H9 (cell line): ENCODE data around the gene BEST2. TPM values are rescaled to one million over a fixed set of nuclear protein-coding genes. Genes with fewer than 3 reads are reported as not detected.

ENCODE experiments used
- DNase-seq: peaks from one replicate; pipeline ENCODE4 v3.0.0-alpha.2; 2017
- H2AFZ ChIP-seq: one replicate; pipeline ENCODE4 v1.6.1; 2013; ENCODE audit warnings: mild to moderate bottlenecking, low read length, control low read depth, moderate library complexity
- H2AK5ac ChIP-seq: 2 replicates; pipeline ENCODE4 v1.6.1; 2013; ENCODE audit warnings: low read length, control low read depth, mixed read lengths; ENCODE audit not compliant: insufficient read length
- H2BK120ac ChIP-seq: one replicate; pipeline ENCODE4 v1.6.1; 2013; ENCODE audit warnings: low read depth, mild to moderate bottlenecking, low read length, control low read depth, inconsistent platforms; ENCODE audit not compliant: poor library complexity, severe bottlenecking
- H2BK12ac ChIP-seq: 2 replicates; pipeline ENCODE4 v1.6.1; 2013; ENCODE audit warnings: low read length, control low read depth, mixed read lengths, low read depth; ENCODE audit not compliant: insufficient read length
- H2BK15ac ChIP-seq: 2 replicates; pipeline ENCODE4 v1.6.1; 2013; ENCODE audit warnings: low read depth, low read length, control low read depth
- H2BK20ac ChIP-seq: one replicate; pipeline ENCODE4 v1.6.1; 2013; ENCODE audit warnings: low read depth, mild to moderate bottlenecking, low read length, control low read depth, inconsistent platforms; ENCODE audit not compliant: poor library complexity, severe bottlenecking
- H2BK5ac ChIP-seq: 2 replicates; pipeline ENCODE4 v1.6.1; 2013; ENCODE audit warnings: low read length, control low read depth, mixed read lengths; ENCODE audit not compliant: insufficient read length
- H3K14ac ChIP-seq: 2 replicates; pipeline ENCODE4 v1.6.1; 2013; ENCODE audit warnings: low read length, control low read depth; ENCODE audit not compliant: insufficient read depth
- H3K18ac ChIP-seq: 2 replicates; pipeline ENCODE4 v1.6.1; 2013; ENCODE audit warnings: low read depth, mild to moderate bottlenecking, mixed read lengths, low read length, control low read depth; ENCODE audit not compliant: insufficient read length
- H3K23ac ChIP-seq: 2 replicates; pipeline ENCODE4 v1.6.1; 2013; ENCODE audit warnings: low read length, control low read depth, mixed read lengths, low read depth; ENCODE audit not compliant: insufficient read length
- H3K23me2 ChIP-seq: 2 replicates; pipeline ENCODE4 v1.6.1; 2013; ENCODE audit warnings: low read depth, mild to moderate bottlenecking, mixed read lengths, low read length, control low read depth; ENCODE audit not compliant: insufficient read length, poor library complexity, severe bottlenecking
- H3K27ac ChIP-seq: 2 replicates; pipeline ENCODE4 v1.5.1; 2013; ENCODE audit warnings: low read length, control low read depth, mixed read lengths, low read depth; ENCODE audit not compliant: insufficient read length
- H3K27me3 ChIP-seq: 2 replicates; pipeline ENCODE4 v1.6.1; 2013; ENCODE audit warnings: low read length, control low read depth, inconsistent platforms; ENCODE audit not compliant: insufficient read depth
- H3K4ac ChIP-seq: 2 replicates; pipeline ENCODE4 v1.6.1; 2013; ENCODE audit warnings: low read depth, mild to moderate bottlenecking, control low read depth, inconsistent platforms, low read length, moderate library complexity
- H3K4me1 ChIP-seq: 2 replicates; pipeline ENCODE4 v1.6.1; 2013; ENCODE audit warnings: low read length, control low read depth, inconsistent platforms; ENCODE audit not compliant: insufficient read depth
- H3K4me2 ChIP-seq: 2 replicates; pipeline ENCODE4 v1.6.1; 2013; ENCODE audit warnings: low read length, control low read depth, mixed read lengths; ENCODE audit not compliant: insufficient read length, insufficient read depth
- H3K56ac ChIP-seq: 2 replicates; pipeline ENCODE4 v1.6.1; 2013; ENCODE audit warnings: low read depth, mild to moderate bottlenecking, mixed read lengths, low read length, control low read depth; ENCODE audit not compliant: insufficient read length
- H3K79me1 ChIP-seq: 2 replicates; pipeline ENCODE4 v1.6.1; 2013; ENCODE audit warnings: low read depth, mild to moderate bottlenecking, moderate library complexity, low read length, control low read depth, inconsistent platforms; ENCODE audit not compliant: insufficient read depth, poor library complexity, severe bottlenecking
- H3K79me2 ChIP-seq: 2 replicates; pipeline ENCODE4 v1.6.1; 2013; ENCODE audit warnings: low read length, control low read depth, inconsistent platforms; ENCODE audit not compliant: insufficient read depth
- H3K9ac ChIP-seq: 2 replicates; pipeline ENCODE4 v1.6.1; 2013; ENCODE audit warnings: low read length, control low read depth, mixed read lengths; ENCODE audit not compliant: insufficient read length; ENCODE audit errors: extremely low read depth
- H3K9me3 ChIP-seq: one replicate; pipeline ENCODE4 v1.6.1; 2013; ENCODE audit warnings: low read depth, low read length, inconsistent platforms; ENCODE audit not compliant: control insufficient read depth
- H3T11ph ChIP-seq: one replicate; pipeline ENCODE4 v1.6.1; 2013; ENCODE audit warnings: mild to moderate bottlenecking, low read length, control low read depth, inconsistent platforms
- H4K20me1 ChIP-seq: one replicate; pipeline ENCODE4 v1.6.1; 2013; ENCODE audit not compliant: control insufficient read depth, insufficient read length, insufficient read depth
- H4K5ac ChIP-seq: 2 replicates; pipeline ENCODE4 v1.6.1; 2013; ENCODE audit warnings: low read depth, mild to moderate bottlenecking, mixed read lengths, low read length, control low read depth; ENCODE audit not compliant: insufficient read length
- H4K8ac ChIP-seq: replicated peaks from 2 replicates; pipeline ENCODE4 v1.6.1; 2013; ENCODE audit warnings: low read length, control low read depth, mixed read lengths, low read depth; ENCODE audit not compliant: insufficient read length
- H4K91ac ChIP-seq: 2 replicates; pipeline ENCODE4 v1.6.1; 2013; ENCODE audit warnings: low read depth, mild to moderate bottlenecking, moderate library complexity, mixed read lengths, low read length, control low read depth; ENCODE audit not compliant: insufficient read length
- H3K27ac Mint-ChIP-seq, 3 experiments: 2 replicates in 2 of 3; 3 replicates in 1 of 3; pipeline ENCODE4 v1.8.0; 2020 to 2021; ENCODE audit warnings: mixed read lengths in 3 of 3, mild to moderate bottlenecking in 1 of 3, moderate library complexity in 1 of 3
- H3K27me3 Mint-ChIP-seq: 2 replicates; pipeline ENCODE4 v1.8.0; 2021; ENCODE audit warnings: low read depth, mild to moderate bottlenecking, moderate library complexity, mixed read lengths
- H3K36me3 Mint-ChIP-seq, 3 experiments: 2 replicates in 2 of 3; 3 replicates in 1 of 3; pipeline ENCODE4 v1.8.0; 2020 to 2021; ENCODE audit warnings: low read depth in 3 of 3, mixed read lengths in 3 of 3; ENCODE audit not compliant: insufficient read depth in 1 of 3
- H3K4me1 Mint-ChIP-seq, 2 experiments: 2 replicates each; pipeline ENCODE4 v1.8.0; 2020; ENCODE audit warnings: mixed read lengths in 2 of 2
- H3K4me3 Mint-ChIP-seq, 2 experiments: 2 replicates in 1 of 2; 3 replicates in 1 of 2; pipeline ENCODE4 v1.8.0; 2020 to 2021; ENCODE audit warnings: mild to moderate bottlenecking in 2 of 2, mixed read lengths in 2 of 2, moderate library complexity in 1 of 2
- H3K9me3 Mint-ChIP-seq, 2 experiments: 2 replicates in 1 of 2; 3 replicates in 1 of 2; pipeline ENCODE4 v1.8.0; 2020; ENCODE audit warnings: mild to moderate bottlenecking in 2 of 2, mixed read lengths in 2 of 2, moderate library complexity in 1 of 2
- CTCF ChIP-seq: fragments of 200-600 bp; sonication (generic); conservative IDR thresholded peaks from 3 replicates; pipeline ENCODE4 v1.8.0; 2021; ENCODE audit warnings: antibody characterized with exemption, mild to moderate bottlenecking
- WGBS: extraction: QIAGEN DNeasy Blood & Tissue Kit; methylation state at CpG from one replicate; pipeline ENCODE4 v1.1.7; 2013; ENCODE audit warnings: missing lambda C conversion rate, low lambda C conversion rate, mixed read lengths; ENCODE audit not compliant: insufficient read length; ENCODE audit errors: extremely low coverage; 5-methylcytosine and 5-hydroxymethylcytosine counted together
- total RNA-seq: library from RNA; stranded (reverse); gene quantifications from 2 replicates; pipeline ENCODE4 v1.2.1, GENCODE V29; 2021

Gene BEST2
- total RNA-seq, 1 experiment from 2014 or later, result 1.6 TPM

GRCh38 chr19:12721656-12722565, 29.7 kb upstream of the BEST2 start:
- no peak overlapping the region for H4K8ac ChIP-seq
- peak overlapping the region; percentile 83 for H3K9ac ChIP-seq
- H4K91ac ChIP-seq, result no peak overlapping the region
- peaks cover 26% of the 10 kb centered on the region; the same call in 1 of the 2 replicates for H3K79me2 ChIP-seq
- H3K56ac ChIP-seq, result no peak overlapping the region
- H3K79me1 ChIP-seq, result peaks cover 10% of the 10 kb centered on the region
- no peak overlapping the region for H2BK20ac ChIP-seq
- no peak overlapping the region for H2BK15ac ChIP-seq
- no peaks in the 10 kb centered on the region for H3K4me1 ChIP-seq
- no peaks in the 10 kb centered on the region for H4K20me1 ChIP-seq
- no peaks in the 10 kb centered on the region for H3K9me3 ChIP-seq
- Mint-ChIP-seq H3K4me3 (peak overlapping the region; percentile 97 to 98), H3K27ac (peak overlapping the region; percentile 97 to 99 (median 98)), H3K4me1 (peaks cover 15 to 24% of the 10 kb centered on the region in 2 experiments), H3K9me3 (no peaks in the 10 kb centered on the region), H3K27me3 (no peaks in the 10 kb centered on the region), H3K36me3 (peaks cover 25 to 41% (median 27%) of the 10 kb centered on the region in 3 experiments; a peak in 6 of 7 replicates)
- H3K14ac ChIP-seq, result 0 out of 2 replicates have a peak overlapping the region, but pooled peaks have one; percentile 28
- no peak overlapping the region for H2BK5ac ChIP-seq
- no peak overlapping the region for H2AK5ac ChIP-seq
- no peak for TF ChIP-seq CTCF
- DNase-seq, result peak; percentile 89
- no peak overlapping the region for H3K23ac ChIP-seq
- no peak overlapping the region for H3K27ac ChIP-seq
- peak overlapping the region; percentile 39 for H3K18ac ChIP-seq
- no peak overlapping the region for H3T11ph ChIP-seq
- WGBS, result no CpG with 5 or more reads among the region's 65 CpGs
- H3K27me3 ChIP-seq, result no peaks in the 10 kb centered on the region
- H4K5ac ChIP-seq, result no peak overlapping the region
- H3K23me2 ChIP-seq, result peaks cover 22% of the 10 kb centered on the region
- no peak overlapping the region for H2BK12ac ChIP-seq
- H3K4ac ChIP-seq, result no peak overlapping the region
- peak overlapping the region; percentile 66 for H3K4me2 ChIP-seq
- no peak overlapping the region for H2BK120ac ChIP-seq
- no peak overlapping the region for H2AFZ ChIP-seq
